Endothelial cell (in vitro differentiated cells): Measurements from ENCODE around the gene BTBD6. TPM values are rescaled to one million over a fixed set of nuclear protein-coding genes. Genes with fewer than 3 reads are reported as not detected.

Source experiments
- DNase-seq: peaks from one replicate; pipeline ENCODE4 v3.0.0; 2021; ENCODE audit warnings: low spot score
- H3K27ac Mint-ChIP-seq: one replicate; pipeline ENCODE4 v1.8.0; 2021; ENCODE audit warnings: mixed read lengths, inconsistent platforms; ENCODE audit not compliant: unreplicated experiment
- H3K27me3 Mint-ChIP-seq: one replicate; pipeline ENCODE4 v1.8.0; 2021; ENCODE audit warnings: mild to moderate bottlenecking, moderate library complexity, mixed read lengths, inconsistent platforms; ENCODE audit not compliant: unreplicated experiment
- H3K36me3 Mint-ChIP-seq: one replicate; pipeline ENCODE4 v1.8.0; 2021; ENCODE audit warnings: mild to moderate bottlenecking, low read depth, mixed read lengths, inconsistent platforms; ENCODE audit not compliant: unreplicated experiment
- H3K4me1 Mint-ChIP-seq: one replicate; pipeline ENCODE4 v1.8.0; 2021; ENCODE audit warnings: mild to moderate bottlenecking, mixed read lengths, inconsistent platforms; ENCODE audit not compliant: unreplicated experiment
- H3K4me3 Mint-ChIP-seq: one replicate; pipeline ENCODE4 v1.8.0; 2021; ENCODE audit warnings: mild to moderate bottlenecking, mixed read lengths, inconsistent platforms; ENCODE audit not compliant: unreplicated experiment
- H3K9me3 Mint-ChIP-seq: one replicate; pipeline ENCODE4 v1.8.0; 2021; ENCODE audit warnings: mixed read lengths, inconsistent platforms; ENCODE audit not compliant: unreplicated experiment
- CTCF ChIP-seq: fragments of 200-600 bp; sonication (generic); IDR thresholded peaks from one replicate; pipeline ENCODE4 v1.5.0; 2021; ENCODE audit warnings: antibody characterized with exemption; ENCODE audit not compliant: unreplicated experiment
- total RNA-seq: library from RNA; stranded (reverse); fragmentation: NEBNext Ultra II Directional; extraction: Animal tissue kit (Norgen Biotek cat#: 25700); gene quantifications from one replicate; pipeline ENCODE4 v1.2.1, GENCODE V29; 2021; ENCODE audit not compliant: unreplicated experiment

BTBD6 gene
- total RNA-seq, 1 donor from 2014 or later = 45.1 TPM

GRCh38 chr14:105207460-105207901 is 40.9 kb upstream of the BTBD6 start:
- TF ChIP-seq CTCF = no peak
- no peak overlapping the region for H3K27ac Mint-ChIP-seq
- H3K27me3 Mint-ChIP-seq = peaks cover 8% of the 10 kb centered on the region
- H3K4me3 Mint-ChIP-seq = no peak overlapping the region
- H3K9me3 Mint-ChIP-seq = no peaks in the 10 kb centered on the region
- peaks cover 4% of the 10 kb centered on the region for H3K36me3 Mint-ChIP-seq
- H3K4me1 Mint-ChIP-seq = peaks cover 3% of the 10 kb centered on the region
- DNase-seq = no peak

- Mint-ChIP-seq H3K36me3 (peaks cover 4% of the 10 kb centered on the region), H3K9me3 (no peaks in the 10 kb centered on the region), H3K27ac (no peak overlapping the region), H3K4me1 (no peaks in the 10 kb centered on the region), H3K4me3 (no peak overlapping the region), H3K27me3 (peaks cover 7% of the 10 kb centered on the region)
- DNase-seq = no peak
- no peak for TF ChIP-seq CTCF
Measured at GRCh38 chr14:105207996-105208737, 40.2 kb upstream of the BTBD6 start.

GRCh38 chr14:105208738-105209075 is 39.6 kb upstream of the BTBD6 start:
- Mint-ChIP-seq H3K9me3 (no peaks in the 10 kb centered on the region), H3K36me3 (peaks cover 4% of the 10 kb centered on the region), H3K27me3 (peaks cover 7% of the 10 kb centered on the region), H3K27ac (no peak overlapping the region), H3K4me3 (no peak overlapping the region), H3K4me1 (no peaks in the 10 kb centered on the region)
- TF ChIP-seq CTCF = no peak
- no peak for DNase-seq

- H3K4me1 Mint-ChIP-seq = no peaks in the 10 kb centered on the region
- peaks cover 7% of the 10 kb centered on the region for H3K27me3 Mint-ChIP-seq
- H3K27ac Mint-ChIP-seq = no peak overlapping the region
Measured at GRCh38 chr14:105209091-105209490, 39.2 kb upstream of the BTBD6 start.

More at GRCh38 chr14:105209091-105209490, 39.2 kb upstream of the BTBD6 start:
- no peak overlapping the region for H3K4me3 Mint-ChIP-seq
- peaks cover 4% of the 10 kb centered on the region for H3K36me3 Mint-ChIP-seq
- TF ChIP-seq CTCF = no peak
- H3K9me3 Mint-ChIP-seq = no peaks in the 10 kb centered on the region
- DNase-seq = no peak
